GDM1 (cell line): Measurements from ENCODE around the gene TEX26.
A peak's percentile ranks its signal among the peaks of the same experiment; 100 is the strongest.

Experiments
- DNase-seq: peaks from one replicate; lab custom pipeline; 2025; lab: John Stamatoyannopoulos, UW

TEX26 gene

DNA sequence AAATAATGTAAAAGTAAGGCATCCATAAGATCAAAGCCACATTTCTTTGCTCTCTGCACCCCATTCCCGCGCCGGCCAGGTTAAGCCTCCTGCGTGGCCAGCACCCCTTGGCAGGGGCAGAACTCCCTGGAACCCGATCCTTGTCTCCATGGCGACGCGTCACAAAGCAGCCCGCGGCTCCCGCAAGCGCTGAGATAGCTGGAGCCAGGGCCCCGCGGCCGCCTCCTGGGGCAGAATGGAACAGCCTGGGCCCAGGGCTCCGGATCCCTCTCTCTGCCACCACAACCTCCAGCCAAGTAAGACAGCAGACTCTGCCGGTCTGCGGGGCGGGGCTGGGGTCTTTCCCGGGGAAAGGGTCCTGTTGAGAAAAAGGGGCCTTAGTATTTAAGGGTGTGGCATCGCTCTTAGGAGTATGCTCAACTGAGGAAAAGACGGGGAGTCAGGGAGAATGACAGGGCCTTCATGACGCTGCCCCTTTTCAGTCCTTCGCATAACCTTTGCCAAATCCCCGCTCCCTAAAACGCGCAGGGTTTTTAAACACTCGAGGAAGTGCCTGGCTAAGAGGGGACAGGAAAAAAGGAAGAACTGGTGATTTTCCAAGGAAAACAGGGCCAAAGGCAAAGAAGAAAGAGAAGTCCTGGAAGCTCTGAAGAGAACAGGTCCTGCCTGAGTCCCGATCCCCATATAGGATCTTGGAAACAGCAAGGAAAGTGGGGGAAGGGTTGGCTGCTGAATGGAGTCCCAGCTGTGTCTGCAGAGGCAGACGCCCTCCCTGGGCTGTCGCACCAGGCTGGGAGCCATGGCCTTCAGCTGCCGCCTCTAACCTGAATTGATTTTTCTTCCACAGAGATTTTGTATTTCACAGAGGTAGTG, at the start of gene TEX26:
TSS of gene TEX26 (plus strand) at position 176 of the 873 bp plus-strand sequence. CDS start at position 236, 60 bp downstream.
- DNase-seq = no peak

GRCh38 chr13:30882996-30883766, 49.3 kb upstream of the TEX26 start:
- no peak for DNase-seq

DNA sequence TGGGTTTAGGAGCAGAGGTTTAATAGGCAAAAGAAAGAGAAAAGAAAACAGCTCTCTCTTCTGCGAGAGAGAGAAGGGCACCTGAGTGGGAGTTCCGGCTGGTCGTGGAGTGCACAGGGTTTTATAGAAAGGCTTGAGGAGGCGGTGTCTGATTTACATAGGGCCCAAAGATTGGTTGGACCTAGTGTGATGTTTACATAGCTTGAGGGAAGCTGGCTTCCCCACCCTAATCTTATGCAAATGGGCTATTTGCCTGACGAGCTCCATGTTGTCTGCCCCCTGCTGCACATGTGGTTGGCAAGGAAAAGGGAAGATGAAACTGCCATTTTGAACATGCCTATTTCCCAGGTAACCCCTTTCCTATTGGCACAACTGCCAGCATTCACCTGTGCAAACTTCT, 47.9 kb upstream of the TEX26 start:
- no peak for DNase-seq

DNA sequence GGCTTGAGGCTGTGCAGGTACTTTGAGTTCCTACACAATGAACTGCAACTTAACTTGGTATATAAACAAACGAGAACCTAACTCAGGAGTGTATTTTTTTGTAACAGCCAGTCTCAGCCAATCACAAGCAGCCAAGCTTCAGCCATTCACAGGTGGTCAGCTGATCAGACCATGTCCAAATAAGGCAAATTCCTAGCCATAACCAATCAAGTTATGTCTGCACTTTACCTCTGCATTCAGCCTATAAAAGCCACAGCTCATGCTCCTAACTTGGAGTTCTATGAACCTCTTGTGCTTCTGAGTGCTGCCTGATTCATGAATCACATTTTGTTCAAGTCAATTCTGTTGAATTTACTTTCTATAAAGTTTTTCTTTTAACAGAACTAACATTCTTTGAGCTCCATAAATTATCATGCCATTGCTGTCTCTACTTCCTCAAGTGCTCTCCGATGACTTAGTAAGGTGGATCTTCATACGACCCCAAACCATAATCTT, 43.2 kb upstream of the TEX26 start:
- DNase-seq = no peak

GRCh38 chr13:30892966-30893365, 39.5 kb upstream of the TEX26 start:
- no peak for DNase-seq

DNA sequence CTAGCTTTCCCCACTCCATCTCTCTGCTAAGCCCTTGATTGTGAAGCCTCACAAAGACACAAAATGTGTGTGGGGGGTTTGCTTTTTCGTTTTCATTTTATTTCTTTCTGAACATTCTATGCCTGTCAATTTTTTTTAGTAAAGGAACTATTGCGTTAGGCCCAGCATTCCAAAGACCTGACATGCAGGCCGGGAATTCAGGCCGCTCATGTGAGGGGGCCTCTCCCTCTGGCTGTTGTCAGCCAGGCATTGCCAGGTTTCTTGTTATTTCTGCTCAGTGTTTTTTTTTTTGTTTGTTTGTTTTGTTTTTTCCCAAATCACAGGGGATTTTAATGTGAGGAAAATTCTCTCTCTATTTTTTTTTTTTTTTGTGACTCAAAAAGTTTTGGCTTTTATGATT, 36.7 kb upstream of the TEX26 start:
- no peak for DNase-seq

- no peak for DNase-seq
These were observed 34.4 kb upstream of the TEX26 start for GRCh38 chr13:30898070-30898469.

GRCh38 chr13:30898678-30899241, 33.7 kb upstream of the TEX26 start:
- peak; percentile 18 for DNase-seq

- no peak for DNase-seq
These were observed 32.0 kb upstream of the TEX26 start for GRCh38 chr13:30900436-30900835.

DNA sequence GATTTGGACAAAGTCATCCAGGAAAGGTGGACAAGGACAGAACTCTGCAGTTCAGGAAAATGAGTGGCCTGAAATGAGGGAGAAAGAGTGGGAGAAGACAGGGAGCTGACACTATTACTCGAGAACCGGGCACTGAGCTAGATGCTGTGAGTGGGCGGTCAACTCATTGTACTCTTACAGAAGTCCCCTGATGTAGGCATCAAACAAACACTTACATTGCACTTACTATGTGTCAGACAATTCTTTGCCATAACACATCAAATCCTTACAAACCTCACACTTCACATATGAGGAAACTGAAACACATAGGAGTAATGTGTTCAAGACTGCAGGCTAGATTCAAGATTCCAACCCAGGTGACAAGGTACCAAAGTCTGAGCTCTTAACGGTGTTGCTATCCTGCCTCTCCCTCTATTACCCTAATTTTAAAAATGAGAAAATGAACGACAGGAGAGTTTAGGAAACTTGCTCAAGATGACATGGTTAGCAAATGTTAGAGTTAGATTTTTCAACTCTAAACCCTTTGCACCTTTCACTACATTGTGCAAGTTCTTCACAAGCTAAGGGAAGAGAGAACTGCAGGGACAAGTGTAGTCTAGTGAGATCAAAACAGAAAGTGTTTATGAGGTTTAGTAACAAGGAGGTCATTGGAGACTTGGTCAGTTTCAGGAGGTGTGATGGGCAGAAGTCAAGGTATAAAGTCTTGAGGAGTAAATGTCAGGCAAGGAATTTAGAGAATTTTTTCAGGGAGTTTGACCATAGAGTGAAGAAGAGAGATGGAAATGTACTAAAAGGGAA, 31.3 kb upstream of the TEX26 start:
- no peak for DNase-seq

DNA sequence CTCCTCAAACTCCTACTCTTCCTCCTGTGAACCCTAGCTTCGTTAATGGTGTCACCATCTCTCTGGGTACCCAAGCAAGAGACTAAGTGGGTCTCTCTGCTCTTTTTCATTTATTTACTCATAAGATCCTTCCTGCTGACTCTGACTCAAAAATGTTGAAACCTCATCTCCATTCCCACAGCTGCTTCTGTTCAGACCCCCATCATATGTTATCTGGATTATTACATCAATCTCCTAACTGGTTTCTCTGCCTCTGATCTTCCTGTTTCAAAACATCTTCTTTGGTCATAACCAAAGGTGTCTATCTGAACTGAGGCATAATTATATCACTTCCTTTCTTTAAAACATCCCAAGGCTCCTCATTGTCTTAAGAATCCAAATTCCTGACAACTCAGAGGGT, 28.4 kb upstream of the TEX26 start:
- no peak for DNase-seq

DNA sequence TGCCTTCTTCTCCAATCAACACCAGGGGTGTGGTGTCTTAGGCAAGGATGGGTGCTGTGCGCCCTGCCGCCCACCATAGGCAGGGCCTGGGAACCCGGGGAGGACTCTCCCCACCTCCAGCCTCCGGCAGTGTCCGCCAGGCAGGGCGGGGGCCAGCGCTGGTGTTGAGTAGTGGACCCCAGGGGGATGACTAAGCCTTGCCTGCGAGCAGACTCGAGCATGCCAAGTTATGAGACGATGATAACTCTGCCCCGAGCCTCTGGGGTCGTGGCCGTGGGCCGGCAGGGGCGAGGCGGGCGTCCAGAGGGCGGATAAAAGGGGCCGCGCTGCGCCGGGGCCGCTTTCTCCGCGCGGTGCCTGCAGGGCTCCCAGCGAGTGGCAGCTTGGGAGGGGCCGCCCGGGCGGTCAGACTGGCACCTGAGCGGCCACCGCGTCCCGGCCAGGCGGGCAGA, 26.5 kb upstream of the TEX26 start, which contains the start of gene MEDAG:
TSS of gene MEDAG (plus strand) at position 340 of the 452 bp plus-strand sequence. CDS start 245 bp downstream, outside the sequence.
- DNase-seq = no peak

GRCh38 chr13:30906411-30907051, 25.9 kb upstream of the TEX26 start:
- no peak for DNase-seq

DNA sequence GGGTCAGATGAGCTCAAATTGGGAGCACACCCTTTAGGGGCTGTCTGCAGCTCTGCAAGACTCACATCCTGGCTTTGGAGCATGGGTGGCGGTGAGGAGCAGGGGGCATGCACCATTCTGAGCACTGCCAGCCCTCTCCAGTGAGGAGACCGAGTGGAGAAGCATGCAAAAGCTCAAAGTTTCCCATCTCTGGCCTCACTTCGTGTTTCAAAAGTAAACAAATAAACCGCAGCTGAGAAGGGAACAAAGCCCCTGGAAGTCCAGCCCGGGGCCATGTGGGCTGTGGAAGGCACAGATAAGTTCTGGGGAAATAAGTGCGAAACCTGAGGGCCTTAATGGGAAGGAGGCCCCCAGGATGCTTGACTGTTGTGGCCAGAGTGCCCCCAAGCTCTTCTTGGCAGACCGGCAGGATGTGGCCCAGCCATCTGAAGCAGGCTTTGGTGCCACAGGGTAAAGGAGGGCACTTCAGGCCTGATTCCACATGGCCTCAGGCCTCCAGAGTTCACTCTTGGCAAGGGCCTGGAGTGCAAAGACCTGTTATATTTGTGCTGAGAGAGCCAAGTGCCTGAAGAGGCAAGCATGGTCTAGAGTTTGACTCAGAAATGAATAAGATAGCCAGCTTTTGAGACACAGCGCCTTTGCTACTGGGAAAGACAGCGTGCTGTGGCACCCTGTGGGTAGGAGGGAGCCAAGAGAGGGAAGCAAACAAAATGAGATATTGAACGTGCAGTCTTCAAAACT, 25.2 kb upstream of the TEX26 start:
- DNase-seq = no peak

DNA sequence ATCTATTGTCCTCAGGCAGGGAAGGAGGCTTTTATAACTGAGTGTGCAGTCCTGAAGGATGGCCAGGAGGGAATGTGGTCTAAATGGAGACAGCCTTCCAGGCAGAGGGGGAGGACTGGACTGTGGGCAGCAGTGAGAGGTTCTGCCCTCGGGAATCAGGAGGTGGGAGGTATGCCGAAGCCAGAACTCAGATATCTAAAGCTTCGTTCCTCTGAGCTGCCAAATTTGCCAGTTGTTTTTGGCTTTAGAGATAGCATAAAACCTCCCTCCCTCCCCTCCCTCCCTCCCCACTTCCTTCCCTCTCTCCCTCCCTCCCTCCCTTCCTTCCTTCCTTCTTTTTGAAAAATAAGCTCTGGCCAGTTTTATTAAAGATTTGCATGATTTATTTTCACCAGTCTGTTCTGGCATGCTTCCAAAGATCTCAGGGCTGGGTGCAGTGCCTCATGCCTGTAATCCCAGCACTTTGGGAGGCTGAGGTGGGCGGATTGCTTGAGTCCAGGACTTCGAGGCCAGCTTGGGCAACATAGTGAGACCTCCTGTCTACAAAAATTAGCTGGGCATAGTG, 24.0 kb upstream of the TEX26 start:
- DNase-seq = no peak

DNA sequence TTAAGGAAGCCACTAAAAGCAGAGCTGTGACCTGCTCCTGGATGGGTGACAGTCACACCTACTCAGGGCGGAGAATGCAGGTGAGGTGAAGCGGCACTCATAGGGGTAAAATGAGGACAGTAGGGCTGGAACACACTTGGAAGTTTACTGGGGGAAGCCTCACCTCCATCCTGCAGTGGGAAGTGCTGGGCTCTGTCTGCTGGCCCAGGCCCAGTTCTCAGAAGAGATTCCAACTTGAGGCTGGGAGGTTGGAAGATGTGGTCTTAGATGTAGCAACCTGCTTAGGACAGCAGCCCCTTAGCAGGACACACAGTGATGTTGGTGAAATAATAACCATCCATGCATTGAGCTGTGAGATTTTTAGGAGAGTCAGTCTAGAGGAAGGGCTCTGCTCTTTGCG, 21.8 kb upstream of the TEX26 start:
- DNase-seq = no peak

GRCh38 chr13:30915691-30916541, 16.5 kb upstream of the TEX26 start:
- DNase-seq = no peak

- no peak for DNase-seq
These were observed 15.5 kb upstream of the TEX26 start for GRCh38 chr13:30916991-30917390.
